Gastrocnemius medialis (tissue), 4 donors: ENCODE results near the gene RBM47. TPM values are rescaled to one million over a fixed set of nuclear protein-coding genes. Genes with fewer than 3 reads are reported as not detected.

ENCODE experiments used
- ATAC-seq, 2 donors: fragments of 150-250 bp; one replicate each; pipeline ENCODE4 v1.9.1; 2016
- DNase-seq, 2 donors: peaks; one replicate each; pipeline ENCODE4 v3.0.0-alpha.2; 2019
- H3K27ac ChIP-seq, 4 donors: fragments of 200-600 bp; sonication (generic); 1 replicate in 1 of 4; 2 replicates in 3 of 4; pipeline ENCODE4 v1.5.1; 2016 to 2018; ENCODE audit warnings: mild to moderate bottlenecking in 2 of 4, moderate library complexity in 1 of 4
- H3K27me3 ChIP-seq, 3 donors: fragments of 200-600 bp; sonication (generic) in 2 of 3; 1 replicate in 1 of 3; 2 replicates in 2 of 3; pipeline versions ENCODE4 v1.5.1 to v1.6.0; 2016 to 2019; ENCODE audit warnings: mild to moderate bottlenecking in 1 of 3, moderate library complexity in 1 of 3
- H3K36me3 ChIP-seq, 2 donors: fragments of 200-600 bp; sonication (generic) in 1 of 2; one replicate each; pipeline ENCODE4 v1.5.1; 2017 to 2018
- H3K4me1 ChIP-seq, 2 donors: fragments of 200-600 bp; sonication (generic) in 1 of 2; one replicate each; pipeline ENCODE4 v1.5.1; 2016 to 2017; ENCODE audit warnings: mild to moderate bottlenecking in 2 of 2
- H3K4me3 ChIP-seq, 4 donors: fragments of 200-600 bp; sonication (generic) in 3 of 4; 1 replicate in 1 of 4; 2 replicates in 3 of 4; pipeline ENCODE4 v1.5.1; 2016 to 2019; ENCODE audit warnings: mild to moderate bottlenecking in 2 of 4
- H3K9me3 ChIP-seq, 3 donors: fragments of 200-600 bp; sonication (generic) in 2 of 3; 1 replicate in 1 of 3; 2 replicates in 2 of 3; pipeline ENCODE4 v1.5.1; 2016 to 2019
- CTCF ChIP-seq, 5 experiments: fragments of 450-650 bp in 3 of 5; fragments of 200-600 bp in 2 of 5; sonication (generic) in 2 of 5; IDR thresholded peaks in 4 of 5; conservative IDR thresholded peaks in 1 of 5; 1 replicate in 4 of 5; 2 replicates in 1 of 5; pipeline ENCODE4 v1.5.1; 2016 to 2019; ENCODE audit warnings: antibody characterized with exemption in 5 of 5, mild to moderate bottlenecking in 3 of 5, moderate library complexity in 3 of 5
- POLR2A ChIP-seq, 2 donors: fragments of 450-650 bp; IDR thresholded peaks; one replicate each; pipeline ENCODE4 v1.6.1; 2017; ENCODE audit warnings: antibody characterized with exemption in 2 of 2, mild to moderate bottlenecking in 2 of 2, moderate library complexity in 2 of 2
- in situ Hi-C, 4 donors: fragments of 200-750 bp; cut with MboI; loops; one replicate each; pipeline versions ENCODE4 v1.15.0 to v1.8.0; 2017; ENCODE audit warnings: low sequenced_read_pairs in 4 of 4
- intact Hi-C: fragments of 100-400 bp; cut with DNase I; formaldehyde crosslinking; loops from one replicate; pipeline ENCODE4 v1.15.1; 2023; ENCODE audit warnings: low total_unique reads
- total RNA-seq, 4 donors: library from RNA; depleted of rRNA; stranded (reverse); fragments of >200 nt; gene quantifications; one replicate each; pipeline versions ENCODE4 v1.1.0 to v1.2.3, GENCODE V29; 2016

The RBM47 gene
- total RNA-seq, 4 donors from 2014 or later, result 1.5 to 8.7 (median 4.3) TPM

- intact Hi-C loops, result no loop called here
- ATAC-seq, result no peak
- in situ Hi-C loops, result no loop called here
- no peak overlapping the region for H3K27ac ChIP-seq
- no peak for DNase-seq
- no peaks in the 10 kb centered on the region for H3K27me3 ChIP-seq
- TF ChIP-seq POLR2A (IDR thresholded peaks at IDR 0.05) (no peak), CTCF (IDR thresholded peaks at IDR 0.05 in 4 of 5, conservative IDR thresholded peaks at IDR 0.05 in 1 of 5) (no peak)
- no peaks in the 10 kb centered on the region for H3K9me3 ChIP-seq
- H3K36me3 ChIP-seq, result no peaks in the 10 kb centered on the region
- H3K4me3 ChIP-seq, result no peak overlapping the region
- H3K4me1 ChIP-seq, result no peaks in the 10 kb centered on the region
Measured at GRCh38 chr4:40471923-40472322, 157.7 kb downstream of the RBM47 start.

- in situ Hi-C loops (no loop called here), intact Hi-C loops (no loop called here)
- Histone ChIP-seq H3K27me3 (no peaks in the 10 kb centered on the region), H3K4me3 (no peak overlapping the region), H3K9me3 (no peaks in the 10 kb centered on the region), H3K4me1 (no peaks in the 10 kb centered on the region), H3K27ac (no peak overlapping the region), H3K36me3 (no peaks in the 10 kb centered on the region)
- DNase-seq (no peak), ATAC-seq (no peak)
- TF ChIP-seq POLR2A (IDR thresholded peaks at IDR 0.05) (no peak), CTCF (IDR thresholded peaks at IDR 0.05 in 4 of 5, conservative IDR thresholded peaks at IDR 0.05 in 1 of 5) (no peak)
Measured at GRCh38 chr4:40466789-40467188, 162.9 kb downstream of the RBM47 start.

GRCh38 chr4:40462326-40462725 is 167.3 kb downstream of the RBM47 start:
- TF ChIP-seq POLR2A (IDR thresholded peaks at IDR 0.05) (no peak), CTCF (IDR thresholded peaks at IDR 0.05 in 4 of 5, conservative IDR thresholded peaks at IDR 0.05 in 1 of 5) (no peak)
- intact Hi-C loops, result no loop called here
- Histone ChIP-seq H3K27me3 (no peaks in the 10 kb centered on the region), H3K27ac (no peak overlapping the region), H3K4me3 (no peak overlapping the region), H3K36me3 (no peaks in the 10 kb centered on the region), H3K9me3 (no peaks in the 10 kb centered on the region), H3K4me1 (no peaks in the 10 kb centered on the region)
- in situ Hi-C loops, result no loop called here
- ATAC-seq (no peak), DNase-seq (no peak)

GRCh38 chr4:40461879-40462278 is 167.8 kb downstream of the RBM47 start:
- H3K9me3 ChIP-seq, result no peaks in the 10 kb centered on the region
- intact Hi-C loops, result no loop called here
- ATAC-seq (no peak), DNase-seq (no peak)
- H3K4me1 ChIP-seq, result no peaks in the 10 kb centered on the region
- in situ Hi-C loops, result no loop called here
- TF ChIP-seq POLR2A (IDR thresholded peaks at IDR 0.05), result no peak
- no peak for TF ChIP-seq CTCF (IDR thresholded peaks at IDR 0.05 in 4 of 5, conservative IDR thresholded peaks at IDR 0.05 in 1 of 5)
- H3K27ac ChIP-seq, result no peak overlapping the region
- no peak overlapping the region for H3K4me3 ChIP-seq
- no peaks in the 10 kb centered on the region for H3K27me3 ChIP-seq
- no peaks in the 10 kb centered on the region for H3K36me3 ChIP-seq

GRCh38 chr4:40461062-40461461 is 168.6 kb downstream of the RBM47 start:
- TF ChIP-seq POLR2A (IDR thresholded peaks at IDR 0.05) (no peak), CTCF (IDR thresholded peaks at IDR 0.05 in 4 of 5, conservative IDR thresholded peaks at IDR 0.05 in 1 of 5) (no peak)
- DNase-seq (no peak), ATAC-seq (no peak)
- H3K36me3 ChIP-seq, result no peaks in the 10 kb centered on the region
- no peak overlapping the region for H3K27ac ChIP-seq
- no peaks in the 10 kb centered on the region for H3K9me3 ChIP-seq
- no peak overlapping the region for H3K4me3 ChIP-seq
- intact Hi-C loops, result no loop called here
- H3K4me1 ChIP-seq, result no peaks in the 10 kb centered on the region
- no peaks in the 10 kb centered on the region for H3K27me3 ChIP-seq
- in situ Hi-C loops, result no loop called here
